LNCaP clone FGC (cell line): ENCODE results near the gene MDN1.

Source experiments
- DNase-seq: peaks from one replicate; pipeline ENCODE4 v3.0.0-alpha.2; 2011; ENCODE audit warnings: low read depth
- H3K4me3 ChIP-seq: 2 replicates; pipeline ENCODE4 v1.5.1; 2011; ENCODE audit warnings: mild to moderate bottlenecking, low read depth, low read length, control low read depth
- CTCF ChIP-seq: IDR thresholded peaks from 2 replicates; pipeline ENCODE4 v1.5.1; 2012; ENCODE audit warnings: mild to moderate bottlenecking; ENCODE audit not compliant: control insufficient read depth, insufficient read depth; ENCODE audit errors: extremely low read depth

Gene MDN1

DNA sequence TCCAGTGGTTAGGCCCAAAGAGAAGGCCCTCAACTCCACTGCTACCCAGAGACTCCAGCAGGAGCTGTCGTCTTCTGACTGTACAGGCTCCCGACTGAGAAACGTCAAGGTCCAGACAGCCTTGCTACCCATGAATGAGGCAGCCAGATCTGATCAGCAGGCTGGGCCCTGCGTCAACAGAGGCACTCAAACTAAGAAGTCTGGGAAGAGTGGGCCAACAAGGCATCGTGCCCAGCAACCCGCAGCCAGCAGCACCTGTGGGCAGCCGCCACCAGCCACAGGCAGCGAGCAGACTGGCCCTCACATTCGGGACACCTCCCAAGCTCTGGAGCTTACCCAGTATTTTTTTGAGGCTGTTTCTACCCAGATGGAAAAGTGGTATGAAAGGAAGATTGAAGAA, 189.1 kb downstream of the MDN1 start:
- no peak for TF ChIP-seq CTCF
- no peak overlapping the region for H3K4me3 ChIP-seq
- no peak for DNase-seq

- DNase-seq: no peak
- no peak for TF ChIP-seq CTCF
- H3K4me3 ChIP-seq: no peak overlapping the region
These were observed 195.8 kb downstream of the MDN1 start for GRCh38 chr6:89623749-89624148.

DNA sequence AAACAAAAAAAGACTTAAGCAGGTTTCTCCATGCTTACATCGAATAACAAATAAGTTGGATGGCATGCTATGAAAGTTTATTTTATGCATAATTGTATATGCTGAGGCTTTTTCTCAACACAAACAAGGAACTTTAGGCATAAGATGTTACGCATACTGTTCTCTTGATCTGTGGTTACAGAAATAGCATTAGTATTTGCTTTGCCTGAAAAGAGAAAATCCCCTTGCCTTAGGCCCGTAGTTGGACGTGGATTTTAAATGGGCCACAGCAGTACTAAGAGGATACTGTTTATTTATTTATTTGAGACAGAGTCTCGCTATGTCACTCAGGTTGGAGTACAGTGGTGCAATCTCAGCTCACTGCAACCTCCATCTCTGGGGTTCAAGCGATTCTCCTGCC, 200.0 kb downstream of the MDN1 start:
- H3K4me3 ChIP-seq: no peak overlapping the region
- no peak for DNase-seq
- no peak for TF ChIP-seq CTCF

DNA sequence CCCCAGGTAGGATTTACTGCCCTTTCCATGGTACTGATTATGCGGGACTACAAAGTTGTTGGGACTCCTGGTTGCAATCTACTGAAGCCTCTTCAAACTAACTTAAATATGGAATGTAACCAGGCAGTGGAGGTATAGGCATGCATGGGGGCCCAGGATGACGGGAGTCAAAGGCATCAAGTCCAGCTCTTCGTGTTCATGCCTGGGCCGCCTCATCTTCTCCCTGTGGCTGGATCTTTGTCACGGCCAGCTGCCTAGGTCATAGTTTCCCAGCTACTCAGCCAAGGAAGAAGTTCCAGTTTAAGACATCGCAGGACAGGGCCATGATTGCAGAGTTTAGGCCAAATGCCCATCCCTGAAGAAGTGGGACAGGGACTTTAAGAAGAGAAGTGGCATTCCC, 201.6 kb downstream of the MDN1 start:
- no peak for TF ChIP-seq CTCF
- DNase-seq: no peak
- no peak overlapping the region for H3K4me3 ChIP-seq

DNA sequence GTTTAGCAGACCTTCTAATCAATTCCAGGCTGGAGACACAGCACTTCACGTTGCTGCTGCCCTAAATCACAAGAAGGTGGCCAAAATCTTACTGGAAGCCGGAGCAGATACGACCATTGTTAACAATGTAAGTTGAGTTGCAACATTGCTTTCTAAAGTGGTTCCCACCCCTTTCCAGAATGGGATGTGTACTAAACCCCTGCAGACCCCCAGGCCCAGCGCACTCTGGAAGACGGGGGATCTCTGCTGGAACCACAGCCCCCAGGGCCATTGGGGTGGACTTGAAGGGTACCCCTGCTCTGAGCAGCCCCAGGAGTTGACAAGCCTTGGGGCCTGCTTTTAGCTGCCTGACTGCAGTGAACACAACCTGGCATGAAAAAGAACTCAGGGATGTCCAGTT, 203.1 kb downstream of the MDN1 start:
- no peak for TF ChIP-seq CTCF
- H3K4me3 ChIP-seq: no peak overlapping the region
- DNase-seq: no peak

DNA sequence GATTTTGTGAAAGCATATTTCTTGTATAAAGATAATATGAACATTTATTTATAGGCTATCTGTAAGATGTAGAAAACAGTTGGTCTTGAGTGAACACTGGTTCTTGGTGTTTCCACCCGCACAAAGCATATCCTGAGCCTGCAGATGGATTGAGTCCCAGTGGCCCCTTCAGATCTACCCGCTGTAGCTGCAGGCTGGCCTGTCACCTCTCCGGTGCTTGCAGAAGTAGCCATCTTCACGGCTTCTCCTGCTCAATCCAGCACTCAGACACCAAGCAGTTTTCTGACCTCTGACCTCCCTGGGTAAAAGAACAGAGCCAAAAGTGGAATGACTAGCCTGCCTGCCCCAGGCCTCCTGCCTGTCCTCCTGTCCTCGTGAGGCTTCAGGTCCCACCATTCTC, 203.7 kb downstream of the MDN1 start:
- no peak overlapping the region for H3K4me3 ChIP-seq
- DNase-seq: no peak
- no peak for TF ChIP-seq CTCF

DNA sequence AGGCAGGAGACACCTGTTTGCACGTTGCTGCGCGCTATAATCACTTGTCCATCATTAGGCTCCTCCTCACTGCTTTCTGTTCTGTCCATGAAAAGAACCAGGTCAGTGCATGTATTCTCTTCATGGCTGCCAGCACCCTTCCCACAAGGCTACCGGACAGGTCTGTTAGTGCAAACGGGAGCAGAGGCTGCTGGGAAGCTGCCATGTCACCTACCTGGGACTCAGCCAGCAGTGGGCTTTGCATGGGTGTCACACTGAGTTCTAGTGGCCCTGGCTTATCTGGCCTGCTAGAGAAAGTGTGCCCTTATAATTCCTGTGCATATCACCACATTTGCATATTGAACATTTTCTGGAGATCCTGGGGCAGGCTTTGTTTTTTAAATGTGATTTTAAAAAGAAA, 205.8 kb downstream of the MDN1 start:
- no peak overlapping the region for H3K4me3 ChIP-seq
- no peak for DNase-seq
- TF ChIP-seq CTCF: no peak
